Skeletal muscle tissue (tissue), 4 donors: ENCODE measurements around the gene CLCN2. TPM values are rescaled to one million over a fixed set of nuclear protein-coding genes. Genes with fewer than 3 reads are reported as not detected.
"Not testable (repeated sequence)": the region's sequence is repeated elsewhere in the genome, so short reads cannot be mapped to it uniquely, and the experiment has no call there.

Source experiments
- H3K27ac ChIP-seq: one replicate; pipeline ENCODE4 v1.7.0; 2013; ENCODE audit warnings: mild to moderate bottlenecking, low read depth, low read length, inconsistent platforms
- H3K27me3 ChIP-seq, 3 donors: one replicate each; pipeline ENCODE4 v1.7.0; 2013; ENCODE audit warnings: low read length in 3 of 3; ENCODE audit not compliant: control insufficient read depth in 3 of 3, insufficient read depth in 3 of 3
- H3K36me3 ChIP-seq, 3 donors: one replicate each; pipeline ENCODE4 v1.7.0; 2013; ENCODE audit warnings: low read length in 3 of 3; ENCODE audit not compliant: control insufficient read depth in 3 of 3, insufficient read depth in 3 of 3
- H3K4me1 ChIP-seq, 3 donors: one replicate each; pipeline ENCODE4 v1.7.0; 2013; ENCODE audit warnings: low read length in 3 of 3, mild to moderate bottlenecking in 3 of 3; ENCODE audit not compliant: control insufficient read depth in 3 of 3, insufficient read depth in 3 of 3
- H3K4me3 ChIP-seq, 3 donors: one replicate each; pipeline ENCODE4 v1.7.0; 2013; ENCODE audit warnings: low read length in 3 of 3
- H3K9ac ChIP-seq, 3 donors: one replicate each; pipeline ENCODE4 v1.7.0; 2013; ENCODE audit warnings: low read length in 3 of 3, mild to moderate bottlenecking in 3 of 3, moderate library complexity in 2 of 3, low read depth in 1 of 3
- H3K9me3 ChIP-seq, 3 donors: one replicate each; pipeline ENCODE4 v1.7.0; 2013; ENCODE audit warnings: low read length in 3 of 3; ENCODE audit not compliant: control insufficient read depth in 3 of 3
- total RNA-seq: library from RNA; depleted of rRNA; stranded (reverse); fragments of >200 nt; gene quantifications from one replicate; pipeline ENCODE4 v1.2.3, GENCODE V29; 2014
- donor health status: Osteomylitis.

Gene CLCN2
- total RNA-seq, 1 donor from 2014 or later: 2.6 TPM

GRCh38 chr3:184346480-184347190 lies 14.8 kb downstream of the CLCN2 start:
- Histone ChIP-seq H3K27me3 (no peaks in the 10 kb centered on the region), H3K9ac (no peak overlapping the region), H3K9me3 (no peaks in the 10 kb centered on the region), H3K4me3 (no peak overlapping the region), H3K36me3 (peaks cover 22 to 25% (median 22%) of the 10 kb centered on the region in 3 donors), H3K27ac (no peak overlapping the region), H3K4me1 (peaks cover 7 to 19% (median 16%) of the 10 kb centered on the region in 3 donors)

DNA sequence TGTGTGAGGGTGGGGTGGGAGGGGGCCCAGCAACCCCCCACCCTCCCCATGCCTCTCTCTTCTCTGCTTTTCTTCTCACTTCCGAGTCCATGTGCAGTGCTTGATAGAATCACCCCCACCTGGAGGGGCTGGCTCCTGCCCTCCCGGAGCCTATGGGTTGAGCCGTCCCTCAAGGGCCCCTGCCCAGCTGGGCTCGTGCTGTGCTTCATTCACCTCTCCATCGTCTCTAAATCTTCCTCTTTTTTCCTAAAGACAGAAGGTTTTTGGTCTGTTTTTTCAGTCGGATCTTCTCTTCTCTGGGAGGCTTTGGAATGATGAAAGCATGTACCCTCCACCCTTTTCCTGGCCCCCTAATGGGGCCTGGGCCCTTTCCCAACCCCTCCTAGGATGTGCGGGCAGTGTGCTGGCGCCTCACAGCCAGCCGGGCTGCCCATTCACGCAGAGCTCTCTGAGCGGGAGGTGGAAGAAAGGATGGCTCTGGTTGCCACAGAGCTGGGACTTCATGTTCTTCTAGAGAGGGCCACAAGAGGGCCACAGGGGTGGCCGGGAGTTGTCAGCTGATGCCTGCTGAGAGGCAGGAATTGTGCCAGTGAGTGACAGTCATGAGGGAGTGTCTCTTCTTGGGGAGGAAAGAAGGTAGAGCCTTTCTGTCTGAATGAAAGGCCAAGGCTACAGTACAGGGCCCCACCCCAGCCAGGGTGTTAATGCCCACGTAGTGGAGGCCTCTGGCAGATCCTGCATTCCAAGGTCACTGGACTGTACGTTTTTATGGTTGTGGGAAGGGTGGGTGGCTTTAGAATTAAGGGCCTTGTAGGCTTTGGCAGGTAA lies 15.9 kb downstream of the CLCN2 start:
- Histone ChIP-seq H3K36me3 (peaks cover 25 to 30% (median 29%) of the 10 kb centered on the region in 3 donors), H3K9ac (peak overlapping the region in 2 of 3 donors; percentile 3 to 60), H3K27ac (peak overlapping the region; percentile 42), H3K4me1 (peaks cover 7 to 24% (median 16%) of the 10 kb centered on the region in 3 donors), H3K9me3 (no peaks in the 10 kb centered on the region), H3K4me3 (no peak overlapping the region), H3K27me3 (no peaks in the 10 kb centered on the region)

- Histone ChIP-seq H3K27me3 (no peaks in the 10 kb centered on the region), H3K4me3 (no peak overlapping the region), H3K27ac (no peak overlapping the region), H3K9ac (no peak overlapping the region), H3K9me3 (no peaks in the 10 kb centered on the region), H3K4me1 (peaks cover 7 to 25% (median 16%) of the 10 kb centered on the region in 3 donors), H3K36me3 (peaks cover 25 to 30% (median 29%) of the 10 kb centered on the region in 3 donors)
Measured at GRCh38 chr3:184344579-184345316, 16.7 kb downstream of the CLCN2 start.

- Histone ChIP-seq H3K27ac (no peak overlapping the region), H3K9ac (peak overlapping the region in 2 of 3 donors; percentile 28 to 30), H3K9me3 (no peaks in the 10 kb centered on the region), H3K4me1 (peaks cover 17 to 39% (median 29%) of the 10 kb centered on the region in 3 donors), H3K27me3 (no peaks in the 10 kb centered on the region), H3K4me3 (no peak overlapping the region), H3K36me3 (peaks cover 25 to 30% (median 29%) of the 10 kb centered on the region in 3 donors)
Measured at GRCh38 chr3:184343200-184343876, 18.1 kb downstream of the CLCN2 start.

- no peak overlapping the region for H3K27ac ChIP-seq
- no peaks in the 10 kb centered on the region for H3K9me3 ChIP-seq
- H3K4me1 ChIP-seq: peaks cover 31 to 53% (median 43%) of the 10 kb centered on the region in 3 donors
- no peak overlapping the region for H3K4me3 ChIP-seq
- H3K36me3 ChIP-seq: peaks cover 25 to 29% (median 28%) of the 10 kb centered on the region in 3 donors
- no peaks in the 10 kb centered on the region for H3K27me3 ChIP-seq
- peak overlapping the region in 1 of 3 donors; percentile 33 for H3K9ac ChIP-seq
Measured at GRCh38 chr3:184341925-184342324, 19.5 kb downstream of the CLCN2 start.

DNA sequence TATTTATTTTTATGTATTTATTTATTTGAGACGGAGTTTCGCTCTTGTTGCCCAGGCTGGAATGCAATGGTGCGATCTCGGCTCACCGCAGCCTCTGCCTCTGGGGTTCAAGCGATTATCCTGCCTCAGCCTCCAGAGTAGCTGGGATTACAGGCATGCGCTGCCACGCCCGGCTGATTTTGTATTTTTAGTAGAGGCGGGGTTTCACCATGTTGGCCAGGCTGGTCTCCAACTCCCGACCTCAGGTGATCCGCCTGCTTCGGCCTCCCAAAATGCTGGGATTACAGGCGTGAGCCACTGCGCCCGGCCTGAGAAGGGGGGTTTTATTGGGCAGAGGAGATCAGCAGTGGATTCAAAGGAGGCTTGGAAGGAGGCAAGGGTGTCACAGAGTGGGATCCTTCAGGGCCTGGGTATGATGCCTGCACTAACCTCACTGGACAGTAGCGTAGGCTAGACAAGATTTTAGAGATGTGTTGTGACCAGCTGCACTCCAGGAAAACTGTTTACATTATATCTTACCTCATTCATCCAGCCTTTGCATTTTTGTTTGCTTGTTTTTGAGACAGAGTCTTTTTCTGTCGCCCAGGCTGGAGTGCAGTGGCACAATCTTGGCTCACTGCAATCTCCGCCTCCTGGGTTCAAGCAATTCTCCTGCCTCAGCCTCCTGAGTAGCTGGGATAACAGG lies 21.8 kb downstream of the CLCN2 start:
- not testable (repeated sequence) for H3K27ac ChIP-seq, H3K27me3 ChIP-seq, H3K4me3 ChIP-seq, H3K9ac ChIP-seq, H3K9me3 ChIP-seq
- Histone ChIP-seq H3K36me3 (peaks cover 28 to 33% (median 29%) of the 10 kb centered on the region in 3 donors), H3K4me1 (peaks cover 36 to 61% (median 46%) of the 10 kb centered on the region in 3 donors)

- H3K27me3 ChIP-seq: no peaks in the 10 kb centered on the region
- H3K9ac ChIP-seq: peak overlapping the region; percentile 51 to 90 (median 57)
- H3K27ac ChIP-seq: peak overlapping the region; percentile 95
- H3K4me3 ChIP-seq: peak overlapping the region; percentile 2 to 65 (median 30)
- H3K36me3 ChIP-seq: peaks cover 33 to 34% (median 34%) of the 10 kb centered on the region in 3 donors
- peaks cover 36 to 61% (median 46%) of the 10 kb centered on the region in 3 donors for H3K4me1 ChIP-seq
- H3K9me3 ChIP-seq: no peaks in the 10 kb centered on the region
Measured at GRCh38 chr3:184339001-184339400, 22.4 kb downstream of the CLCN2 start.

GRCh38 chr3:184338511-184338945 lies 22.9 kb downstream of the CLCN2 start:
- Histone ChIP-seq H3K36me3 (peaks cover 36 to 37% (median 36%) of the 10 kb centered on the region in 3 donors), H3K27ac (peak overlapping the region; percentile 95), H3K27me3 (no peaks in the 10 kb centered on the region), H3K4me1 (peaks cover 34 to 58% (median 43%) of the 10 kb centered on the region in 3 donors), H3K9me3 (no peaks in the 10 kb centered on the region), H3K9ac (peak overlapping the region; percentile 51 to 90 (median 62)), H3K4me3 (peak overlapping the region; percentile 2 to 85 (median 65))
